ENCODE measurements around the gene CLSTN2.

The CLSTN2 gene

DNA sequence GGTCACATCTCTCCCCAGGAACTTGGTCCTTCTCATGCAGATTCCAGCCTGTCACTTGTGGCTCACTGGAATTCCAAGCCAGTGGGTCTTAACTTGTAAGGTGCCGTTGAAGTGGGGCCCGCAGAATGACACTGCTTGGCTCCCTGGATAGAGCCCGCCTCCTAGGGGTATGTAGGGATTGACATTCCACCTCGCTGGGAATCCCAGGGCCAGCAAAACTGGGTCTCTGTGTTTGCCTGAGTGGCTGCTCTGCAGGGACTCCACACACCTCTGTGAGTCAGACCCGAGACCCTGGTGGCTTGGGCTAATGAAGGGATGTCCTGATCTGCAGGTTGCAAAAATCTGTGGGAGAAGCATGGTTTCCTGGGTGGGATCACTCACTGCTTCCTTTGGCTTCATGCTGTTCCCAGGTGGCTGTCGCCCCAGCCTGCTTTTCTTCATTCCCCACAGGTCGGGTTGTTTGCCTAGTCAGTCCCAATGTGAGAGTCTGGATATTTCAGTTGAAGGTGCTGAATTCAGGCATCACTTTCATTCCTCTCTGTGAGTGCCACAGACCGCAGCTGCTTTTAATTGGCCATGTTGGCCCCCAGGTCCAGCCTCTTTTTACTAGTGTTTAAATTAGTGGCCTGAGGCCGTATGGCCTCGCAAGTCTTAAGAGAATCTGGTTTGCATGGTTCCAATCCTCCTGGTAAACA lies 586.9 kb downstream of the CLSTN2 start:
- FAIRE-seq (no peak), DNase-seq (ENCODE audit: insufficient read length, low spot score) (no peak)
- TF ChIP-seq POLR2A (IDR thresholded peaks at IDR 0.05; ENCODE audit: low read depth, low read length) = no peak

DNA sequence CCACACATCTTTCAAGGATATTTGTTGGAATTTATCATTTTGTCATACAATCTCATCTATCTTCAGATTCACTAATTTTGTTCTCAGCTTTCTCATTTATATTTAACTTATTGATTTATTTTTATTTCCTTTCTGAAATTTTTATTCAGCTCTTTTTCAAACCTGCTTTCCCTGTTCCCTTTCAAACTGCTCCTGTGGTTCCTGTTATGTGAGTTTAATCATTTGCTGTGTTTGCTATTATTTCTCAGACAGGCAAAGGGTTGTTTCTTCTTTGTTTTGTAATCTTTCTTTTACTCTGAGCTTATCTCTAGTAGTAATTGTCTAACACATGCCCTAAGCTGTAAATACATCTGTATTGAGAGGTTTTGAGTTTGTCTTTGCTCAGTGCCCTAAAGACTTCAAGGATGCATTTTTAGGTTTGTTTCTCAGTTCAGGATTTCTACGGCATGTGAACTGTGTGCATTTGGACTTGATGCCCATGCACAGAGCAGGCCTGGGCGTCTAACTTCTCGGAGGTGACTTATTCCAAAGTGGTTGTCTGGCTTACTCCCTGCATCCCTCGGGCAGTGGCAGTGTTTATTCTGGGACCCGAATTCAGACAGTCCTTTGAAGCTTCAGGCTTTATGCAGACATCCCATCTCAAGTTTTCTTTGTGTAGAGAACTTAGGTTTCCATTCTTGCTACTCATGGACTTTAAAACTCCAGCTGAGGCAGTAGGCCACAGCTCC lies 587.8 kb downstream of the CLSTN2 start:
- no peak for DNase-seq (ENCODE audit: insufficient read length, low spot score)
- FAIRE-seq = no peak
- no peak for TF ChIP-seq POLR2A (IDR thresholded peaks at IDR 0.05; ENCODE audit: low read depth, low read length)

DNA sequence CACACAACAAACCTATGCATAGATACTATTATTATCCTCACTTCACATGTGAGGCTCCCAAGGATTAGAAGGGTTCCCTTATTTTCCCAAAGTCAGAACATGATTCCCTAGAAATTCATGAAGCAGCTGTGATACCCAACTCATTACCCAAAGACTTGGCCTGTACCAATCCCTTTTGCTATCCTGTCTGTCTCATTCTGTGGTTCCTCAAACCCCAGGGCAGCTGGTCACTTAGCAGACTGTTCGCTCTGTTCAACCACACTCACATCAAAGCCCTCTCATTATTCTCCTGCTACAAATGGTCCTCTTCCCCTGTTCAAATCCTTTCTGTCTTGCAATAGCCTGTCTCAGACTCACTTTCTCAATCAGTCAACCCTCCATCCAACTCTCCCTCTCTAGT lies 588.6 kb downstream of the CLSTN2 start:
- DNase-seq (ENCODE audit: insufficient read length, low spot score) = no peak
- no peak for TF ChIP-seq POLR2A (IDR thresholded peaks at IDR 0.05; ENCODE audit: low read depth, low read length)
- FAIRE-seq = no peak

DNA sequence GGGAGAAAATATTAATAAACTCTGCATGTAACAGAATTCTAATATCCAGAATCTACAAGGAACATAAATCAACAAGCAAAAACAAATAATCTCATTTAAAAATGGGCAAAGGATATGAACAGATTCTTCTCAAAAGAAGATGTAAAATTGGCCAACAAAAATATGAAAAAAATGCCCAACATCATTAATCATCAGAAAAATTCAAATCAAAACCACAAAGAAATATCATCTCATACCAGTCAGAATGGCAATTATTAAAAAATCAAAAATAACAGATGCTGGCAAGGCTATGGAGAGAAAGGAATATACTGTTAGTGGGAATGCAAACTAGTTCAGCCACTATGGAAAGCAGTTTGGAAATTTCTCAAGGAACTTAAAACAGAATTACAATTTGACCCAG lies 592.2 kb downstream of the CLSTN2 start:
- no peak for DNase-seq (ENCODE audit: insufficient read length, low spot score)
- TF ChIP-seq POLR2A (IDR thresholded peaks at IDR 0.05; ENCODE audit: low read depth, low read length) = no peak
- no peak for FAIRE-seq

DNA sequence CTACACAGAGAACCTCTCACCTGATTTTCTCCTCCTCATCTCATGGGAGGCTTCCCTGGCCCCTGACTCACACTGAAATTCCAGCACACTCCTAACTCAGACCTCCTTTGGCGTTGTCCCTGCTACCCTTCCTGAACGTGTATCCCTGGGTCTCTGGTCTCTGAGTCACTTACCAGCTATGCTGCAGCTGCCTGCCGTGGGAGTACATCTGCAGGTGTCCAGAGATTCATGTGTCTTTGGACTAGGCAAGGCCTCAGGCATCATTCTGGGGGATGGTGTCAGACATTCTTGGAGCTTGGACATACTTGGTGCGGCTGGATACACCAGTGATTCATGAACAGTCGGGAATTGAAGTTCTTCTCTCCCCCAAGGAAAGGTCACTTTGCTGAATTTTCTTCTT lies 594.1 kb downstream of the CLSTN2 start:
- peak; percentile 23 for DNase-seq (ENCODE audit: insufficient read length, low spot score)

DNA sequence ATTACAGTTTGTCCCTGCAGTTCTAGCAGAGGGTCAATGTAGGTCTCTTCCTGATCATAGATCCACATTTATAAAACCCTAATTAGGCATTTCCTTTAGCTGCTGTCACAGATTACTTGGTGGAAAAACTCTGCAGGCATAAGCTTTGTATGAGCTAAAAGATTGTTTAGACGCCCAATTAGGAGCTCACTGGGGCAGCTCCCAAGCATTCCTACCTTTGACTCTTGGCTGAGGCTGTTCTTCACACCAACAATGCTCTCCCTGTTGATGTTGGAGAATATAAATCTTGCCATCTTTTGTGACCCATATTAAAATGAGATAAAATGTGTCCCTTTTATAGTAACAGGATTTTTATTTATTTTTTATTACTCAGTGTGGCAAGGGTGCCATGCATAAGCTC lies 594.6 kb downstream of the CLSTN2 start:
- no peak for TF ChIP-seq POLR2A (IDR thresholded peaks at IDR 0.05; ENCODE audit: low read depth, low read length)
- no peak for DNase-seq (ENCODE audit: insufficient read length, low spot score)
- no peak for FAIRE-seq

More for the DNA sequence above, 594.1 kb downstream of the CLSTN2 start:
- no peak for TF ChIP-seq POLR2A (IDR thresholded peaks at IDR 0.05; ENCODE audit: low read depth, low read length)
- peak; percentile 78 for FAIRE-seq

DNA sequence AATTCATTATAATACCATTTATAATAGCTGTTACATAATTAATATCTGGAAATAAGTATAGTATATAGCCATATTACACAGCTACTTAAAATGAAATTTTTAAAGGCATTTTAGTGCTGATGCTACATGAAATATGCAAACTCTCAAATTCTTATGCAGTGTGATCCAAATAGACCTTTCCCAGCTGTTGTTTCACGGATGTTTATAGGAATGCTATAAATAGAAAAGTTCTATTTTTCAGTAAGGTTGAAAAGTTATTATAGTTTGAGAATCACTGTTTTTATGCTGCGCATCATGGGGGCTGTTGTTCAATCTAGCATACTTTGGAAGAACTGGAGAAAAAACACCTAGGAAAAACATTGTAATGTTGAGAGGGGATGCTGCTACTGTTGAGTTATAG lies 595.1 kb downstream of the CLSTN2 start:
- FAIRE-seq = no peak
- DNase-seq (ENCODE audit: insufficient read length, low spot score) = no peak
- TF ChIP-seq POLR2A (IDR thresholded peaks at IDR 0.05; ENCODE audit: low read depth, low read length) = no peak

DNA sequence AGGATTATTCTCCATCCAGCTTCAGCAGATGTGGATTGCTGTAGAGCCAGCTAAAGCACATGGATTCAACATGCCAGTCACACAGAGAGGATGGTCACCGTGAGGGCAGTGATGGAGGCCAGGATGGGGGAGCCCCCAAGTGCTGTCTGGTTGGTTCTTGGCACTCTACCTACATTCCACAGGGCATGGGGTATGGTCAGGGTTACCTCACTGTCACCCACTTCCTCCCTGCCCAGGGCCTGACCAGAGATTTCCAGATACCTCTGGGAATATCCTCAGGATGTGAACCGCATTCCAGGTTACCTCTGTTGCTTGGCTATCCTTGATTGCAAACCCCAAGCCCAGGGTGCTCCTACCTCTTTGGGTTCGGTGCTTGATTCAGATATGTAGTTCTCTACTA lies 595.6 kb downstream of the CLSTN2 start:
- no peak for DNase-seq (ENCODE audit: insufficient read length, low spot score)
- FAIRE-seq = no peak
- TF ChIP-seq POLR2A (IDR thresholded peaks at IDR 0.05; ENCODE audit: low read depth, low read length) = no peak

DNA sequence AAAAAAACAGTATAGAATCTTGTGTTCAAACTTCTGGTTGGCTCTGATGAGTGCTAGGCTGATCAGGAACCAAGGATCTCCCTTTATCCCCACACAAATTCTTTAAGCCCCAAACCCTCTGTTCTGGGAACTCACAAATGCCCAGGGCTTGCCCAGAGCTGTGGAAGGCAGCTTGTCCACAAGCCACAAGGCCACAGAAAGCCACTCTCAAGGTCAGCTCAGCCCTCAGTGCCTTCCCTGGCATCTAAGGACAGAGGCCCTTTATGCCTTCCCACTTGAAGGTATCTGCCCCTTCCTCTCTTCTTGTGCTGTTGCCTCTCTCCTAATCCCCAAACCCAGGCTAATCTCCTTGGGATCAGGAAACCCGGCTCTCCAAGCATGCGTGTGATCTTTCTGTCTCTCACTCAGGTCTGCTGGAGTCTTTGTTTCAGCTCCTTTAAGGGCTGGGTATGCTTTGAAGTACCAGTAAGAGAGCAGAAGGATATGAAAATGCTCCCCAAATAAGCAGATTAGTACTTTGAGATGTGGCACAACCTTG lies 597.9 kb downstream of the CLSTN2 start:
- no peak for FAIRE-seq
- no peak for TF ChIP-seq POLR2A (IDR thresholded peaks at IDR 0.05; ENCODE audit: low read depth, low read length)
- DNase-seq (ENCODE audit: insufficient read length, low spot score) = no peak

DNA sequence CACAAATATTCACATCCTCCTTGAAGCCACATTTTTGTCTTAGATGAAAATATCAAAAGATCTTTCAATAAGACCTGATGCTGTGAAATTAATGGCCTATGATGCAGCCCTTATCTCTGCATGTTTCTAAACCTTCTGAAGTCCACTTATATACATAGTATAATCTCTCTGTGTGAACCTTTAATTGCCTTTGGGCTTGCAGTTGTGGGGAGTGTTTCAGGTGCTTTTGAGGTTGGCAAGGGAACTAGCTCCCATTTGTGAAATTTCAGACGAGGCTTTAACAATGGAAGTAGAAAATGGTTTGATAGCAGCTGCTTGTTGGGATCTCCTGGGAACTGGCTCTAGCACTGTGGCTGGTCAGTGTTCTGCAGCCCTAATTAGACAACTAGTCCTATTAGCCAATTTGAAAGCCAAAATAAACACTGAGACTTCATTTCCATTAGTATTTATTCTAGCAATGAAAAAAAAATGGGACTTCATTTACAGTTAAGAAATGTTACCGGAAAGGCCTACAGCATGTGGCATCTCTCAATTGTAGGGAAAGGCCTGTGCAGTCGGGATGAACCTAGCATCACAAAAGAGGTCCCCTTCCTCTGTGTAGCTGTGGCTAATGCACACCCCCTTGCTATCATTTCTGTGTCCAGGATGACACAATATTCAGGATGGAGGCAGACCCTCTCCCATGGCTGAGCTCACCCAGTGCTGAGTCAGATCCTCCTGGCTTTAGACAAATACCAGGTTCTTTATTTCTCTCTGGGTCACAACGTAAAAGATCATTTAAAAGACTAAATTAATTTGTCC lies 602.1 kb downstream of the CLSTN2 start:
- FAIRE-seq = no peak
- TF ChIP-seq POLR2A (IDR thresholded peaks at IDR 0.05; ENCODE audit: low read depth, low read length) = no peak

DNA sequence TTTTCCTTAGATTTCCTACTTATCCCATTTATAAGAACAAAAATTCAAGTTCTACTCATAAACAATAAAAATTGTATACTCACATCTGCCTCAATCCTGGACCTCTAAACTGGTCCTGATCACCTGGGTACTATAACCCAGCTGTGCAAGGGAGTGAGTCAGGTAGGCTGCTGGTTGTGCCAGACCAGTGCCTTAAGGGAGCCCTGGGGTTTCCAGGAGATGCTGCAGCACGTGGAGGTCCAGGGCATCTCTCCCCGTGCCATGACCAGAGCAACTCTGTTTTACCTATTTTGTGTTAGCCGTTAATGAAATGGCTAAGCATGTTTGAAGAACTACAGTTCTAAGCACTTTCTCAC lies 602.7 kb downstream of the CLSTN2 start:
- DNase-seq (ENCODE audit: insufficient read length, low spot score) (no peak), FAIRE-seq (no peak)
- no peak for TF ChIP-seq POLR2A (IDR thresholded peaks at IDR 0.05; ENCODE audit: low read depth, low read length)

More for the DNA sequence above, 602.1 kb downstream of the CLSTN2 start:
- no peak for DNase-seq (ENCODE audit: insufficient read length, low spot score)

DNA sequence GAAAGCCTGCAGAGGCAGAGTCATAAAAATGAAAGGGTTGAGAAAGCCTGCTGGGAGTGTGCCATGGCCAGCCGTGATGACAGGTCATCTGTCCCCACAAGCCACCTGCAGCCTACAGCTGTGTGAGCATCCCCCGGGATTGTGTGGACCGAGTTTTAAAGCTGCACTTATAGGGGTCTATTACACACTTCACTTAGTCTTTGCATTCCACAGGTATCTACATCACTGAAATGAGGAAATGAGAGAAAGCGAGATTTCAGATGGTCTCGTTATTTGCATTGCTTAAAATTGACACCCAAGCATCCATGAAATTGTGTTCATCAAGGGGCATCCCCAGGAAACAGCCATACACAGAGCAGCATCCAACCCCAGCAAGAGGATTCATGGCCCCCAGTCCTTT lies 605.3 kb downstream of the CLSTN2 start:
- TF ChIP-seq POLR2A (IDR thresholded peaks at IDR 0.05; ENCODE audit: low read depth, low read length) = no peak
- DNase-seq (ENCODE audit: insufficient read length, low spot score) = no peak
- no peak for FAIRE-seq

DNA sequence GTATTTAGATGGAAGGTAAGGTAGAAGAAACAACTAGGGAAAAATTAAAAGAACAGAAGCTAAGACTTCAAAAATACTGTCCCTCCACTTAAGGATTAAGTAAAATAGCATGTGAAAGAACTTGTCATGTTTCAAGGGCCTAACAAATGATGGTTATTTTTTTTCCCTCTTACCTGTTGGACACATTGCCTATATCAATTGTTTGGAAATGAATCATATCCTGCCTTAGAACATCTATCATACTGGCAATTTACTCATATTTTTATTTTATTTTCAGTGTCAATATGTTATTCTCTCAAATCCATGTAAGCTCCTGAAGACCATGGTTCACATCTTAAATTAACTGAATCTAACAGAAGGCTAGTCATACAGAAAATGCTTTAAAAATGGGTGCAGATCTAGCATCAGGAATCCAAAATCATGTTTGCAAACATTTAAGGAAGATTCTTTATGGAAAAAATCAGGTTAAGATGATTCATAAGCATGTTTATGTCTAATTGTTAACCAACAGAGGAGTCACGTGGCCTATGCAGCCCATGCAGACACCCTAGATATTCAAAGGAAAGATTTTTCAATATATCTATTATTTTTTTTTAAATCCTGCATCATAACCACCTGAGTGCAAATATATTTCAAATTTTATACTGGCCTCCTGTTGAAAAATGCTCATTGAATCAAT lies 607.1 kb downstream of the CLSTN2 start:
- DNase-seq (ENCODE audit: insufficient read length, low spot score) (no peak), FAIRE-seq (no peak)
- no peak for TF ChIP-seq POLR2A (IDR thresholded peaks at IDR 0.05; ENCODE audit: low read depth, low read length)

DNA sequence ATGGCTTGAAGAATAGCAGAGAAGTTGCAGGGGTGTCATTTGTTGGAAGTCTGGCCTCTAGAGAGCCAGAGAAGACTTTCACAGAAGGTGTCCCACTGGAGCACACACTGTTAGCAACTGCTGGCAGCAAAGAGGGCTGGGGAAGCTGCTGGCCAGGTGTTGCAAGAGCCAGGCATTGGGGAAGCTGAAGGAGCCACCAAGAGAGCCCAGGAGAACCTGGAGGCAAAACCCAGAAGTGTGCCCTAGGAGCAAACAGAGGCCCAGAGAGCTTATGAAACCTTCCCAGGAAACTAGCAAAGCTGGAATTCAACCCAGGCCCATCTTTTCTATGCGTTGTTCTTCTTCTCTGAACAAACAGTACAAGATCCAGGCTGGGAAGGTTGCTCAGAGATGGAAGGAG lies 610.2 kb downstream of the CLSTN2 start:
- no peak for DNase-seq (ENCODE audit: insufficient read length, low spot score)
- TF ChIP-seq POLR2A (IDR thresholded peaks at IDR 0.05; ENCODE audit: low read depth, low read length) = no peak
- no peak for FAIRE-seq

Measured in H54 (cell line).